NOMO-1 treated with DMSO at 0.1 percent for 48 hours (cell line): ENCODE measurements around the gene LCN10.
"Not testable (repeated sequence)": the region's sequence is repeated elsewhere in the genome, so short reads cannot be mapped to it uniquely, and the experiment has no call there.

Source experiments
- DNase-seq: peaks from one replicate; lab custom pipeline; 2025; ENCODE audit not compliant: unreplicated experiment; lab: John Stamatoyannopoulos, UW

LCN10 gene

GRCh38 chr9:136704741-136705140 is 38.0 kb downstream of the LCN10 start:
- not testable (repeated sequence) for DNase-seq

DNA sequence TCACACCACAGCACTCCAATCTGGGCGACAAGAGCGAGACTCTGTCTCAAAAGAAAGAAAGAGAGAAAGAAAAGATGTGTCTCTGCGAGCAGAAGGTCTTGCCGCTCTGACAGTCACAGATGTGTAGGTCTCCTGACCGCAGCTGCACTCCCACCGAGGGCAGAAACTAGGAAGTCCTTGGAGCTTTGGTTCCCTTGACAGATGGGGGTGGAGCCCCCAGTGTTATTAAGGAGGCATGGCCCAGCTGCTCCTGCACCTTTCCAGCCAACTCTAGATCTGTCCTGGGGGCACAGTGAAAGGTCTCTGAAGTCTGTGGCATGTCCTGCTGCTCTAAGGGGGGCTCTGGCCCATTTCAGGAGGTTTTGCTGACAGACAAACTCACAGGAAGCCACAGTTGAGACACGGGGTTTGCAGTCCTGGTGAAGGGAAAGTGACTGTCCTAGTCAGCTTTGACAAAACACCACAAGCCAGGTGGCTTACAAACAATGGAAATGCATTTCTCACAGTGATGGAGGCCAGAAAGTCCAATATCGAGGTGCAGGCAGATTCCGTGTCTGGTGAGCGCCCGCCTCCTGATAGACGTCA is 39.4 kb downstream of the LCN10 start:
- DNase-seq: peak; percentile 87

DNA sequence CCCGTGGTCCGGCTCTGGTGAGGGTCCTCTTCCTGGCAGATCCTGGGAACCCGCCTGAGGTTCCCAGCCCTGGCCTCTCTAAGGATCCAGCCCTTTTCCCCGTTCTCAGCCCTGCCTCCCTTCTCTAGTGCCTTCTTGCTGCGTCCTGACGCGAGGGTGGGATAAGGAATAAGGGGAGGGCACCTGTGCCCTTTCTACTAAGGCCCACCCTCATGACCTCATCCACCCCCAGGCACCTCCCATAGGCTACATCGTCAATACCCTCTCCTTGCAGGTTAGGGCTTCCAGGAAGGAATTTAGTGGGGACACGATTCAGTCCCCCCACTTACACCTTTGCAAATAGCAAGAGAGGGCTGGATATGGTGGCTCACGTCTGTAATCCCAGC is 41.1 kb downstream of the LCN10 start:
- DNase-seq: no peak

- DNase-seq: no peak
These were observed 41.6 kb downstream of the LCN10 start for GRCh38 chr9:136700959-136701667.

GRCh38 chr9:136700304-136700703 is 42.4 kb downstream of the LCN10 start:
- DNase-seq: no peak

DNA sequence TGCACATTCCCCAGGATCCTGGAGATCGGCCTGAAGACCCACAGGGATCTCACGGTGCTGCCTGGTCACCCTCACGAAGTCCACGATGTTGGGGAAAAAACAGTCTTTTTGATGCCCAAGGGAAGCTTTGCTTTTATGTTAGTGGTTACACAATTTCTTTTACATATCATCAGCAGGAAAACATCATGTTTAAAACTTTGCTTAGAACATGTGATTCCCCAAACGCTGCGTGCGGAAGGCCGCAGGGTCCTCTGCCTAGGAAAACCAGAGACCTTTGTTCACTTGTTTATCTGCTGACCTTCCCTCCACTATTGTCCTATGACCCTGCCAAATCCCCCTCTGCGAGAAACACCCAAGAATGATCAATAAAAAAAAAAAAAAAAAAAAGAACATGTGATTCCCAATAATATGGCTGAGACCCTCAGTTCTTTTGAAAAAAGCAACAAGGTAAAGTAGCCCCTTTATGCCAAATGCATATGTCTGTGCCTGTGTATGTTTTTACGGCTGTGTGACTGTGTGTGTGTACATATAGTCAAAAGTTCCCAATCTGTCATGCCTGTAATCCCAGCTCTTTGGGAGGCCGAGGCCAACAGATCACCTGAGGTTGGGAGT is 44.0 kb downstream of the LCN10 start:
- DNase-seq: no peak

GRCh38 chr9:136697821-136698526 is 44.8 kb downstream of the LCN10 start:
- peak; percentile 95 for DNase-seq

DNA sequence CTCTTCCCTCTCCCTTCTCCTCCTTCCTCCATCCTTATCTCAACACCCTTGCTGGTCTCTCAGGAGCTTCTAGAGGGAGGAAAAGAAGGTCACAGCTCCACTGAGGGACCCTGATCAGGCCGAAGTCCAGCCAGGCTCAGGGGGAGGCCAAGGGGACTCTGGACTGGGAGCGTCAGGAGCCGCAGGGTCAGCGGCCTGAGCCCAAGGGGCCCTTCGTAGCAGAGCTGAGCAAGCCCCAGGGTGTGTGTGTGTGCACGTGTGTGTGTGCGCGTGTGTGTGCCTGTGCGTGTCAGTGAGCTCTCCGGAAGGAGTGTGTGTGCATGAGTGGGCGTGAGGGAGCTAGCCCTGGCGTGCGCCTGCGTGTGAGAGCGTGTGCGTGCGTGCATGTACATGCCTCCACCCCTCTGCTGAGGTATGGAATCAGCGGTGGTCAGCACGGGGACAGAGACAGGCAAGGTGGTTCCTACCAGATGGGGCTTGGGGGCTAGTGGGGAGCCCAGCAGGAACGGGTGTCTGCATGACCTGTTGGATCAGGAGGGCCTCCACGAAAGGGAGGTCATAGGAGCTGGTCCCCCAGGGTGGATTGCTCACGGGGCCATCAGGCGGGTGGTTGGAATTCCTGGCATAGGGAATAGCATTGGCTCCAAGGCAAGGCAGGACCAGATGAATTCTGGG is 45.5 kb downstream of the LCN10 start:
- peak; percentile 34 for DNase-seq

DNA sequence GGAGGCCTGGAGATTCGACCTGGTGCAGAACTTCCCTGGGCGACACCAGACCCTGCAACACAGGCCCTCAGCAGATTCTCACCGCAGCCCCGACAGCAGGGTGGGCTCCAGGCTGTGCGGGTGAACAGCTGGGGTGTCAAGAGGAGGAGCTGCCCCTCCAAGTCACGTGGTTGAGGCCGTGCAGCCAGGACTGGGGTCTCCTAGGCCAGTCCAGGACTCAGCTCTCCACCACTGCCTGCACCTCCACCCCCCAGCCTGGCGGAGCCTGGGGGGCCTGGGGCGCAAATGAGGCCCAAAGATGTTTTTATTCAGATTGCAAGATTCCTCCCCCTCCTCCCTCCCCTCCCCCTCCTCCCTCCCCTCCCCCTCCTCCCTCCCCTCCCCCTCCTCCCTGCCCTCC is 46.2 kb downstream of the LCN10 start:
- no peak for DNase-seq

- no peak for DNase-seq
These were observed 46.8 kb downstream of the LCN10 start for GRCh38 chr9:136695955-136696354.

DNA sequence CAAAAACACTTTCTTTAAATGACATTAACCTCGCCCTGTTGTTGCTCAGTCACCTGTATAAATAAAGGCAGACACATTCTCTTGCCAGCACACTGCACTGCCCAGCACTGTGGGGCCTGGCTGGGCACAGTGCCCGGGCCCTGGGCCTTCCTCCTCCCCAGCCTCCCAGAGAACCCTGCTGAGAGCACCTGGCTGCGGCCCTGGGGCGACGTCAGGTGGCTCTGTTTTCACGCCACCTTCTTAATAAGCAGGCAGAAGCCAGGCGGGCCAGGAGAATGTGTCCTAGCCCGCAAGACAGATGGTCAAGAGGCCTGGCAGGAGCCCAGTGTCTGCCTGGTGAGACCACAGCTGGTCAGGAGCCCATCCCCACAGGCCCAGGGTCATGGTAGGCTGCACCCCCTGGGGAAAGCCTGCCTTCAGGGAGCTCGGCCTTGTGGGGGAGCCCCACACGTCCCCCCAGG is 47.3 kb downstream of the LCN10 start:
- DNase-seq: no peak

GRCh38 chr9:136694872-136695247 is 47.9 kb downstream of the LCN10 start:
- DNase-seq: no peak

DNA sequence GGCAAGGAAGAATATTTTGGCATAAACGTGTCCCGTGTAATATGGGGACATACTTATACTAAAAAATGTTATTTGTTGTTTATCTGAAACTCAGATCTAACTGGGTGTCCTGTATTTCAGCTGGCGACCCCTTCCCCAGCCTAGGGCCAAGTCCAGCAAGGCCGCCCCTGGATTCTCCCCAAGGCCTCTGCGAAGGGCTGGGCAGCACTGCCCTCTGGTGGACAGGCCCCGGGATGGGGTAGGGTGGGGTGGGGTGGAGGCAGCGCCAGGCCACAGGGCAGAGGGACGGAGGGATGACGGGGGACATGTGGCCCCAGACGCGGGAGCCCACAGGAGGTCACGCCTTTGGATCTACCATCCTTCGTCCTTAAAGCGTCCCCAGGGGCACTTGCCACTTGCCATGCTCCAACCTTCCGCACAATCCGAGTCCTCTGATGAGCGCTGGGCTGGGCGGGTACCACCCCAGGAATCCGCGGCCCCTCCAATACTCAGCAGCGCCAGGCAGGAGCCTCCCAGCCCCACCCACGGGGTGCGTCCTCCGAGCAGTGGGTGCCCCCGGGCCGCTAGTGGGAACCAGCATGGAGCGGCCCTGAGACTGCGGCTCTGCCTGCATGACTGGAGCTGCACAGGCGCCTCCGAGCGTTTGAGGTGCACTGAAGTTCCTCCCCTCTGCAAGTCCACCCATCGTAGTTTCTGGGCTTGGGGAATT is 48.4 kb downstream of the LCN10 start:
- peak; percentile 47 for DNase-seq

DNA sequence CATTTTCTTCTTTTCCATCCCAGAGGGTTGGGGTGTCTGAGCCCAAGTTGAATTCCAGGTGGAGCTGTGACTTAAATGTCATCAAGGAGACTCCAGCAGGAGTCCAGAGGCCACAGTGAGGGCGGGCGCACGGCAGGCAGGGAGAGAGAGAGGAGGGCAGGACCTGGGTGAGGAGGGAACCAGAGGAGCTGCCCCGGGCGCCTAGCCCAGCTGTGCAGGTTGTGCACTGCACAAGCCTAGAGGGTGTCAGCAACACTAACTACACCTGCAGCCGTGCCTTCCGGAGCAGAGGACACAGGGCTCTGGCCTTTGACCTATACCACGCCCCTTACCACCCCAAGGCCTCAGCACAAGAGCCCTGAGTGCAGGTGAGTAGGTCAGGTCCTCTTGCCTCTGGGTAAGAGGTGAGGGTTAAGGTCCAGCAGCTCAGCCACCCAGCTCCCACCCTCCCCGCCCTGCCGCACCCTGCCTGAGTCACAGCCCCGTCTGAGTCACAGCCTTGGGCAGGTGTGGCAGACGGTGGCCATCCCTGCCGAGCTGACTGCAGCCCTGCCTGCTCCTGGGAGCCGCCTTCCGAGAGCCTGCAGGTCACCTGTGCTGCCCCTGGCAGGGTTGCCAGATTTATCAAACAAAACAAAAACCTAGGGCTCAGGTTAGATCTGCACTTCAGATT is 49.1 kb downstream of the LCN10 start:
- DNase-seq: no peak

GRCh38 chr9:136693135-136693489 is 49.6 kb downstream of the LCN10 start:
- no peak for DNase-seq

- no peak for DNase-seq
These were observed 50.3 kb downstream of the LCN10 start for GRCh38 chr9:136692185-136693134.

GRCh38 chr9:136691316-136692184 is 51.2 kb downstream of the LCN10 start:
- no peak for DNase-seq

- no peak for DNase-seq
These were observed 51.9 kb downstream of the LCN10 start for GRCh38 chr9:136690806-136691261.
